Measurements from ENCODE around the gene HNRNPA0.

Gene HNRNPA0

DNA sequence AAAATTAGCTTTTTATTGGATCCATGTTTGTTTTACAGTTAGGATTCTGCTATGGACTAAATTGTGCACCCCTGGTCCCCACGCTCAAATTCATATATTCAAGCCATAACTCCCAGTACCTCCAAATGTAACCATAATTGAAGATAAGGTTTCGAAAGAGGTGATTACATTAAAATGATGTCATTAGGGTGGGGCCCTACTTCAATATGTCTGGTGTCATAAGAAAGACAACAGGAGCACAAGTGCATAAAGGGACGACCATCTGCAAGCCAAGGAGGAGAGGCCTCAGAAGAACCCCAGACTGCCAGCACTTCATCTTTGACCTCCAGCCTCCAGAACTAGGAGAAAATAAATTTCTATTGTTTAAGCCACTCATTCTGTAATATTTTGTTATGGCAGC is 7.4 kb upstream of the HNRNPA0 start:
- H3K27me3 Mint-ChIP-seq, result peaks cover 4% of the 10 kb centered on the region
- H3K27ac Mint-ChIP-seq, result no peak overlapping the region
- DNase-seq (ENCODE audit: low spot score in 2 of 2) (no peak), ATAC-seq (ENCODE audit: low read depth) (no peak)
- H3K4me3 Mint-ChIP-seq, result no peak overlapping the region
- H3K9me3 Mint-ChIP-seq, result peaks cover 1% of the 10 kb centered on the region
- H3K4me1 Mint-ChIP-seq, result no peaks in the 10 kb centered on the region
- peaks cover 14% of the 10 kb centered on the region for H3K36me3 Mint-ChIP-seq

DNA sequence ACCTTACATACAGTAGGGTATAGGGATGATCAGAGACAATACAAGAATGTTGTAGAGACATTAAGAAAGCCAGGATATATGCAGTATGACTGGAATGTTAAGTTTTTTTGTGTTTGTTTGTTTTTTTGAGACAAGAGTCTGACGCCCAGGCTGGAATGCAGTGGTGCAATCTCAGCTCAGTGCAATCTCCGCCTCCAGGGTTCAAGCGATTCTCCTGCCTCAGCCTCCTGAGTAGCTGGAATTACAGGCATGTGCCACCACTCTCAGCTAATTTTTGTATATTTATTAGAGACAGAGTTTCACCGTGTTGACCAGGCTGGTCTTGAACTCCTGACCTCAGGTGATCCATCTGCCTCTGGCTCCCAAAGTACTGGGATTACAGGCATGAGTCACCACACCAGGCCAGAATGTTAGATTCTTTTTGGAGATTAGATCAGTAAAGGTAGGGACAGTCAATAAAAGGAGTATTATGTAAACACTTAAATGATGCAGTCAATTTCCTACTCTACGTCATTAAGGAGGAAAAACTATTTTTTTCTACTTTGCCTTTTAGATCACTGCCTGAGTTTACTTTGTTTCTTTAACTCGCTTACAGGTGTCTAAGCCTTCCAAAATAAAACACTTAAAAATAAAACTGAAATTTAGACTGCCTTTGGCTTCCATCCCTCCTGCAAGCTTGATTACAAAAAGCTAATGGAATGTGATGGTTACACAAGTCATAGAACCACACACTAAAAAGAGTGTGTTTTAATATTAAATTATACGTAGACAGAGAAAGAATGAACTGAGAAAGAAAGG is 6.8 kb upstream of the HNRNPA0 start:
- Mint-ChIP-seq H3K36me3 (peaks cover 11% of the 10 kb centered on the region), H3K4me1 (no peaks in the 10 kb centered on the region)

DNA sequence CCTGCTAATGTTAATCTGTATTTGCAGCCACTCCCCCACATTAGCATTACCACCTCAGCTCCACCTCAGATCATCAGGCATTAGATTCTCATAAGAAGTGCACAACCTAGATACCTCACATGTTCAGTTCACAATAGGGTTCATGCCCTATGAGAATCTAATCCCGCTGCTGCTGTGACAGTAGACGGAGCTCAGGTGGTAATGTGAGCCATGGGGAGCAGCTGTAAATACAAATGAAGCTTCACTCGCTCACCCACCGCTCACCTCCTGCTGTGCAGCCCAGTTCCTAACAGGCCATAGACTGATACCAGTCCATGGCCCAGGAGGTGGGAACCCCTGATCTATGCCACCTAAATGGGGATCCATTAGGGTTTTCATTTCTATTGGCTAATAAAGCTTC is 6.1 kb upstream of the HNRNPA0 start:
- Mint-ChIP-seq H3K4me1 (no peaks in the 10 kb centered on the region), H3K36me3 (peaks cover 6% of the 10 kb centered on the region), H3K4me3 (no peak overlapping the region), H3K9me3 (no peaks in the 10 kb centered on the region), H3K27me3 (peaks cover 4% of the 10 kb centered on the region), H3K27ac (no peak overlapping the region)
- ATAC-seq (ENCODE audit: low read depth) (no peak), DNase-seq (ENCODE audit: low spot score in 2 of 2) (no peak)

More for the DNA sequence above, 6.8 kb upstream of the HNRNPA0 start:
- Mint-ChIP-seq H3K9me3 (no peaks in the 10 kb centered on the region), H3K4me3 (no peak overlapping the region), H3K27ac (no peak overlapping the region), H3K27me3 (peaks cover 4% of the 10 kb centered on the region)
- ATAC-seq (ENCODE audit: low read depth) (no peak), DNase-seq (ENCODE audit: low spot score in 2 of 2) (no peak)

DNA sequence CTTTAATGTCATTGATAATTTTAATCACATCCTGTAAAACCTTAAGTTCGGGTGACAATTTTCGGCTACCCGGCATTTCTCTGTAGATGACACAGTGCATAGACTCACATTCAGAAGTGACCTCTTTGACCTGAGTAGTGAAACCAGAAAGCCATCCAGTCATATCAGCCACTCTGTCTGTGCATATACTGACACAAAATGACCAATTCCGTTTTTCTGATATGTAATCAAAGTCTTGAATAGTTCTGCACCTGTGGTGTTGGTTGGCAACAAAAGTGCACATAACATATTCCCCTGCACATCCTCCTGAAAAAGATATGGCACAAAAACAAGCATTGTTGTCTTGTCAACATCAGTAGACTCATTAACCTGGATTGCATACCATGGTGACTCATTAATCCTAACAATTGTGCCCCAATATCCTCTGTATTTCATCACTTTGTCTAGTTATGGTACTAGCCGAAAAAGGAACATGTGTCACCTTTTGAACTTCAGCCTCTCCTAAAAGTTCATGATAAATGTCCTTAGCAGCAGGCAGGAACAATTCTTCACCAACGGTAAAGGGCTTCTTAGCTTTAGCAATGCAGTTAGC is 4.6 kb upstream of the HNRNPA0 start:
- peaks cover 2% of the 10 kb centered on the region for H3K36me3 Mint-ChIP-seq
- no peak for DNase-seq (ENCODE audit: low spot score in 2 of 2)

DNA sequence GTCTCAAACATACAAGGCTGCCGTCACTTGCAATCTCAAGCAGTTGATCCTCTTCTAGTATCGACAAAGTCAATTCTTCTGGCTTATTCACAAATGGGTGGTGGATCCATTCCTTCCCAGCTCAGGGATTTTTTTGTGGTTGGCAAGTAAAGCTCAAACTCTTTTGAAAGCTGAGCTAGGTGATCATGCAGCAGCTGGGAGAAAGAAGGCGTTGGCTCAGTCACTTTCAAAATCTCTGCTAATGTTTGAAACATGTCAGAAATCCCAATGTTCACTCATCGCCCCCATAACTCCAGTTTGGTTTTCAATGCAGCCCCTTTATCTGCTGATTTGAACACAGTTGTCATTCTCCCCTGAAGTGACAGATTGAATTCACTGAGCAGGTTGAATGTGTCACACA is 4.0 kb upstream of the HNRNPA0 start:
- Mint-ChIP-seq H3K27ac (no peak overlapping the region), H3K4me1 (peaks cover 3% of the 10 kb centered on the region), H3K27me3 (peaks cover 4% of the 10 kb centered on the region), H3K4me3 (no peak overlapping the region), H3K9me3 (no peaks in the 10 kb centered on the region), H3K36me3 (peaks cover 2% of the 10 kb centered on the region)
- ATAC-seq (ENCODE audit: low read depth), result no peak
- no peak for DNase-seq (ENCODE audit: low spot score in 2 of 2)

More for the DNA sequence above, 4.6 kb upstream of the HNRNPA0 start:
- H3K9me3 Mint-ChIP-seq, result no peaks in the 10 kb centered on the region
- peaks cover 4% of the 10 kb centered on the region for H3K27me3 Mint-ChIP-seq
- H3K4me3 Mint-ChIP-seq, result no peak overlapping the region
- ATAC-seq (ENCODE audit: low read depth), result no peak
- peaks cover 3% of the 10 kb centered on the region for H3K4me1 Mint-ChIP-seq
- no peak overlapping the region for H3K27ac Mint-ChIP-seq

DNA sequence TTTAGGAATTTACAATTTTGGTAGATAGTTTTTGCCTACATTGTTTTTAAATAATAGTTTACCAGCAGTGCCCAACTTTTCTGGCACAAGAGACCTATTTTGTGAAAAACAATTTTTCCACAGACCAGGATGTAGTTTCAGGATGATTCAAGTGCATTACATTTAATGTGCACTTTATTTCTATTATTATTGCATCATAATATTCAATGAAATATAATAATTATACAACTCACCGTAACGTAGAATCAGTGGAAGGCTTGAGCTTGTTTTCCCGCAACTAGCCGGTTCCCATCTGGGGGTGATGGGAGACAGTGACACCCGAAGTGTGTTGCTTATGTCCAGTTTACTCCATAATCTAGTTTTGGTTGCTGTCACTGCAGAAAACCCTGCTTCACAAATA is 3.5 kb upstream of the HNRNPA0 start:
- H3K4me3 Mint-ChIP-seq, result no peak overlapping the region
- H3K4me1 Mint-ChIP-seq, result peaks cover 5% of the 10 kb centered on the region
- H3K27me3 Mint-ChIP-seq, result peaks cover 4% of the 10 kb centered on the region
- H3K27ac Mint-ChIP-seq, result no peak overlapping the region
- DNase-seq (ENCODE audit: low spot score in 2 of 2) (no peak), ATAC-seq (ENCODE audit: low read depth) (no peak)
- H3K9me3 Mint-ChIP-seq, result no peaks in the 10 kb centered on the region
- H3K36me3 Mint-ChIP-seq, result peaks cover 2% of the 10 kb centered on the region

DNA sequence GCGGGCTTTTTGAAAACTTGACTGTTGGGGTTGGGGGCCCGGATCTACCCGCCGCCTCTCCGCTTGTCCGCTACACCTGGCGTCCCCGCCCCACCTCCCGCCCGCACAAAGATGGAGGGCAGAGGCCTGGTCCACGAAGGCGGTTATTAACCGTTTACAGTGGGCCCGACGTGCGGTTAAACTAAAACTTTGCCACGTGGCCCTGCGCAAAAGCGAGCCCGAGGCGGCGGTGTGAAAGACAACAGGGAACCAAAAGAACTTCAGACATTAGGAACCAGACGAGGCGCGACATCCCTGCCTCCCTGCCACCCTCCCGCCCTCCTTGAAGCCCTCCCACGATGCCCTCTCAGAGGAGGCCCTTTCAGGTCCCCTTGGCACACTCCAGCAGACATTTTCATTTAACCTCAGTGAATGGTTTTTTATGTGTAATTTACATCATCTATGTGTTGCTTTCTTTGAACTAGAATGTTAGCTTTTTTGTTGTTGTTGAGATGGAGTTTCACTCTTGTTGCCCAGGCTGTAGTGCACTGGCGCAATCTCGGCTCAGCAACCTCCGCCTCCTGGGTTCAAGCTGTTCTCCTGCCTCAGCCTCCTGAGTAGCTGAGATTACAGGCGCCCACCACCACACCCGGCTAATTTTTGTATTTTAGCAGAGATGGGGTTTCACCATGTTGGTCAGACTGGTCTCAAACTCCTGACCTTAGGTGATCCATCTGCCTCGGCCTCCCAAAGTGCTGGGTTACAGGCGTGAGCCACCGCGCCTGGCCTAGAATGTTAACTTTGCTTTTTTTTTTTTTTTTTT is 999 bp upstream of the HNRNPA0 start:
- ATAC-seq (ENCODE audit: low read depth), result peak; percentile 37
- peaks cover 22% of the 10 kb centered on the region for H3K4me1 Mint-ChIP-seq
- no peak for DNase-seq (ENCODE audit: low spot score in 2 of 2)
- peaks cover 4% of the 10 kb centered on the region for H3K27me3 Mint-ChIP-seq
- H3K36me3 Mint-ChIP-seq, result peaks cover 2% of the 10 kb centered on the region
- peak overlapping the region; percentile 100 for H3K4me3 Mint-ChIP-seq
- H3K27ac Mint-ChIP-seq, result peak overlapping the region; percentile 100
- H3K9me3 Mint-ChIP-seq, result no peaks in the 10 kb centered on the region

DNA sequence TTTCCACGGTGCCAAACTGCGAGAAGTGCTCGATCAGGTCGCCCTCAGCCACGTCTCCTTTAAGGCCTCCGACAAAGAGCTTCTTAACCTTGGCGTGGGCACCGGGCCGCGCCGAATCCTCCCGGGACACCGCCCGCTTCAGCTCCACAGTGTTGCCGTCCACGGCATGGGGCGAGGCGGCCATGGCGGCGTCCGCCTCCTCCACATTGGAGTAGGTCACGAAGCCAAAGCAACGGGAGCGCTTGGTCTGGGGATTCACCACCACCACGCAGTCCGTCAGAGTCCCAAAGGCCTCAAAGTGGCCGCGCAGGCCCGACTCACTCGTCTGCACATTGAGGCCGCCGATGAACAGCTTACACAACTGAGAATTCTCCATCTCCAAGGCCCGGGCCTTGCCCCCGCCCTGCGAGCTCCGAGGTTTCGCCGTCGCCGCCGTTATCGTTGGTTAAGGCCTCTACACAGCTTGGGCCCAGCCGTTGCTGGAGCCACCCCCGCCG is 424 bp downstream of the HNRNPA0 start:
- Mint-ChIP-seq H3K36me3 (peaks cover 2% of the 10 kb centered on the region), H3K4me3 (peak overlapping the region; percentile 100), H3K27ac (peak overlapping the region; percentile 100), H3K4me1 (peaks cover 22% of the 10 kb centered on the region), H3K9me3 (no peaks in the 10 kb centered on the region), H3K27me3 (peaks cover under 1% of the 10 kb centered on the region)
- DNase-seq (ENCODE audit: low spot score in 2 of 2), result no peak
- ATAC-seq (ENCODE audit: low read depth), result peak; percentile 8

DNA sequence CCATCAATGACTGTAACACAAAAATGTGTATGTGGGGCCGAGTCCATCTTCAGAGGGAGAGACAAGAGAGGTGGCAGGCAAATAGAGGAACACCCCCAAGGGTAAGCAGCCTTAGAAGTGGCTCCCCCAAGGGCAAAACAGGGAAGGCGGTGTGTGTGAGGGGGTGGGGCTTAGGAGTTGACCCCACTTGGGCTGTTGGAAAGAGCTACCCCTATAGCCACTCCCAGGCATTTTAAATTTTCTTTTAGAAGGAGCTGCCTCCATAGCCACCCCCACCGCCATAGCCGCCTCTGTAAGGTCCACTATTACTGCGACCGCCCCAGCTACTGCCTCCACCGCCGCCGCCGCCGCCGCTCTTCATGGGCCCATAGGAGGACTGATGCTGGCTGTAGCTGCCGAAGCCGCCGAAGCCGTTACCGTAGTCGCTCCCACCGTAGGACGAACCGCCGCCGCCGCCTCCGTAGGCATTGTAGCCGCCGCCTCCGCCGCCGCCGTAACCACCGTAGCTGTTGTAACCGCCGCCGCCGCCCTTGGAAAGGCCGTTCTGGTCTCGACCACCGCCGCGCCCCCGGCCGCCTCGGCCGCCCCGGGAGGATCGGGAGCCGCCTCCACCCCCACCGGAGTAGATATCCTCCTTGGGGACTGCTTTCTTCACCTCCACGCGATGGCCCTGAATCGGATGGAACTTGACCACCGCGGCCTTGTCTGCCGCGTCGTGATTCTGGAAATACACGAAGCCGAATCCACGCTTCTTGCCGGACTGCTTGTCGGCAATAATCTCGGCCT is 1.1 kb downstream of the HNRNPA0 start:
- H3K27me3 Mint-ChIP-seq, result no peaks in the 10 kb centered on the region
- peak; percentile 45 to 55 for DNase-seq (ENCODE audit: low spot score in 2 of 2)
- peak overlapping the region; percentile 100 for H3K4me3 Mint-ChIP-seq
- H3K36me3 Mint-ChIP-seq, result peaks cover 2% of the 10 kb centered on the region
- no peak for ATAC-seq (ENCODE audit: low read depth)
- no peaks in the 10 kb centered on the region for H3K9me3 Mint-ChIP-seq
- H3K27ac Mint-ChIP-seq, result peak overlapping the region; percentile 100
- peaks cover 22% of the 10 kb centered on the region for H3K4me1 Mint-ChIP-seq

DNA sequence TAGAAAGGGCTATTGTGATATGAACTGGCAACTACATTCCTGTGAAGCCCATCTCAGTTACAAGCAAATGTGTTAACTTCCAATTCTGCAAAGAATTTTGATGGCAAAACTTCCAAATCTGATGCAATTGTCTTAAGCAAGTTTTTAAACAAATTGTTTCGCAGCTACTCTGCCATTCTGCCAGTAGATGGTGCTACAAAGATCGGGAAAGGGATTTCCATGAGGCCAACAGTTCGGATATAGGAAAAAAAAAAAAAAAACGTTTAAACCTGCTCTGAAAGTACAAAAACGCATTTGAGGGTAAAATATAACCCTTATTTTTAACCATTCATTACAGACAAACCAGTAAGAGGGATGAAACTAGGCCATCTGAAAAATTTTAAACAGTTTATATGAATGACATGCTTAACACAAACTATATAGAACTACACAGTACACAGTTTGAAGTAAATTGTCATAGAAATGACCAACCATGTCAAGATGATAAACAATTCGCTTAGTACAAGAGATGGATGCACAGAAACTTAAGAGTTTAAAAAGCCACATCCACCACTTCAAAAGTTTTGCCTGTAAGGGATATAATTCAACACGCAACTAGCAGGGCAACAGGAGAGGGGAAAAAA is 2.2 kb downstream of the HNRNPA0 start:
- no peak for ATAC-seq (ENCODE audit: low read depth)
- H3K4me1 Mint-ChIP-seq, result peaks cover 22% of the 10 kb centered on the region
- peak overlapping the region; percentile 83 for H3K27ac Mint-ChIP-seq
- no peak for DNase-seq (ENCODE audit: low spot score in 2 of 2)
- H3K27me3 Mint-ChIP-seq, result no peaks in the 10 kb centered on the region
- peak overlapping the region; percentile 79 for H3K4me3 Mint-ChIP-seq
- peaks cover 2% of the 10 kb centered on the region for H3K36me3 Mint-ChIP-seq
- H3K9me3 Mint-ChIP-seq, result no peaks in the 10 kb centered on the region

DNA sequence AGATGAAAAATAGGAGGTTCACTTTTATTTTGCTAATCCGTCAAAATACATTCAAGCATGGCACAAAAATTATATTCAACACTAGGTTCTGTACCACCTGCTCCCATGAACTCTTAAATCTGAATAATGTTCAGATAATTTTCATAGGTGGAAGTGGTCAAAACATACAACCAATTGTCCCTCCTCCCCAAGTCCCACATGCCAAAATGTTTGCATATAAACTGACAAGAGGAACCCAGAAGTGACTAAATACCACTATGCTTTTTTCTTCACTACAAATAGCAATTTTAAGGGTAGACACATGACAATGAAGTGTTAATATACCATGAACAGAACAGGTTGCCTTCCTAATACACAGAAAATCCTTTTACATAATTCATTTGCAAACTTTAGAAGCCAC is 3.7 kb downstream of the HNRNPA0 start:
- H3K4me3 Mint-ChIP-seq, result no peak overlapping the region
- no peaks in the 10 kb centered on the region for H3K9me3 Mint-ChIP-seq
- DNase-seq (ENCODE audit: low spot score in 2 of 2), result no peak
- H3K27me3 Mint-ChIP-seq, result no peaks in the 10 kb centered on the region
- ATAC-seq (ENCODE audit: low read depth), result no peak
- no peaks in the 10 kb centered on the region for H3K36me3 Mint-ChIP-seq
- H3K4me1 Mint-ChIP-seq, result peaks cover 22% of the 10 kb centered on the region
- no peak overlapping the region for H3K27ac Mint-ChIP-seq

DNA sequence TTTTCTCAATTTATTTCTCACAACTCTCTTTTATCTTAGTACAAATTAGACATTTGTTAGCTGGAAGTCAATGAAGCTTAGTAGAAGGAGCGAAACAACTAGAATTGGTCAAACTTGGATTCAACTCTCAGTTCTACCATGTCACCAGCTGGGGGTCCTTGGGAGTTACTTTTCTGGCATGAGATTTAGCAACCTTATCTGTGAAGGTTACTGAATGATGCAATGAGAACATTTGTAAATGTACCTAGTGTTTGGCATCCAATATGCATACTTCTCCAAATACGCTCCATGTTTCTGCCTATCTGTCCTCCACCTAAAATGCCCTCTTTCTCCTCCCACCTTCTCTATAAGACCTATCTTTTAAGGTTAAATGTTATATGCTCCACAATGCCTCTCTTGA is 6.3 kb downstream of the HNRNPA0 start:
- Mint-ChIP-seq H3K36me3 (no peaks in the 10 kb centered on the region), H3K27ac (no peak overlapping the region), H3K9me3 (no peaks in the 10 kb centered on the region), H3K4me3 (no peak overlapping the region), H3K27me3 (no peaks in the 10 kb centered on the region), H3K4me1 (peaks cover 18% of the 10 kb centered on the region)
- DNase-seq (ENCODE audit: low spot score in 2 of 2) (no peak), ATAC-seq (ENCODE audit: low read depth) (no peak)

DNA sequence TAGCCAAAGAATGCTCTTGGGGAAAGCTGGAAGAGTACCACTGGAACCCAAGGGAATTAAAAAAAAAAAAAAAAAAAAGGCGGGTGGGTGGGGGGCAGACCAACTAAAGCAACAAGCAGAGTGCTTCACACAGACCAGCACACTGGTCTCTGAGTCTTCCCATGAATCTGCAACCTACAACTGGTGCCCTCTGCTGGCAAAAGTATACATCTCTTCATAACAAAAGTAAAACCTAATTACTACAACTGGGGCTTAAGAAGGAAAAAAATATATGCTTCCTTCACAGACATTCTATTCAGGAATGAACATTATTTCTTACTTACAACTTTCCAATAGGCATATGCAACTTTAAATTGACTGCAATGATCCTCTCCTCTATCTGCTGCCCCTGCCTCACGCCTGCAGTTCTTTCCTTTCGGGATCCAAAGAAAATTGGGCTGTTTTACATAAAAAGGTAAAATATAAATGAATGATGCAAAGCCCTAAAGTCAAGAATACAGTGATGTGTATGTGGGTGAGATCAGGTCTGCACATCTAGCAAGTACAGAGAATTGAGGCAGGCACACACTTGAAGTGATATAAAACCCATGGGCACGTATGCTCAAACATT is 11.0 kb downstream of the HNRNPA0 start:
- DNase-seq (ENCODE audit: low spot score in 2 of 2) (peak; percentile 38 to 43), ATAC-seq (ENCODE audit: low read depth) (peak; percentile 86)
- no peaks in the 10 kb centered on the region for H3K27me3 Mint-ChIP-seq
- no peak overlapping the region for H3K4me3 Mint-ChIP-seq
- H3K9me3 Mint-ChIP-seq, result no peaks in the 10 kb centered on the region
- H3K27ac Mint-ChIP-seq, result no peak overlapping the region
- H3K4me1 Mint-ChIP-seq, result no peaks in the 10 kb centered on the region
- no peaks in the 10 kb centered on the region for H3K36me3 Mint-ChIP-seq
